HG03139 (cell line): ENCODE data around the gene KIF1B.
"Not testable (repeated sequence)": the region's sequence is repeated elsewhere in the genome, so short reads cannot be mapped to it uniquely, and the experiment has no call there.

ENCODE experiments used
- ATAC-seq: cut with Tn5 transposase; IDR thresholded peaks from one replicate; pipeline ENCODE4 v1.9.1; 2021; ENCODE audit not compliant: unreplicated experiment

The KIF1B gene

DNA sequence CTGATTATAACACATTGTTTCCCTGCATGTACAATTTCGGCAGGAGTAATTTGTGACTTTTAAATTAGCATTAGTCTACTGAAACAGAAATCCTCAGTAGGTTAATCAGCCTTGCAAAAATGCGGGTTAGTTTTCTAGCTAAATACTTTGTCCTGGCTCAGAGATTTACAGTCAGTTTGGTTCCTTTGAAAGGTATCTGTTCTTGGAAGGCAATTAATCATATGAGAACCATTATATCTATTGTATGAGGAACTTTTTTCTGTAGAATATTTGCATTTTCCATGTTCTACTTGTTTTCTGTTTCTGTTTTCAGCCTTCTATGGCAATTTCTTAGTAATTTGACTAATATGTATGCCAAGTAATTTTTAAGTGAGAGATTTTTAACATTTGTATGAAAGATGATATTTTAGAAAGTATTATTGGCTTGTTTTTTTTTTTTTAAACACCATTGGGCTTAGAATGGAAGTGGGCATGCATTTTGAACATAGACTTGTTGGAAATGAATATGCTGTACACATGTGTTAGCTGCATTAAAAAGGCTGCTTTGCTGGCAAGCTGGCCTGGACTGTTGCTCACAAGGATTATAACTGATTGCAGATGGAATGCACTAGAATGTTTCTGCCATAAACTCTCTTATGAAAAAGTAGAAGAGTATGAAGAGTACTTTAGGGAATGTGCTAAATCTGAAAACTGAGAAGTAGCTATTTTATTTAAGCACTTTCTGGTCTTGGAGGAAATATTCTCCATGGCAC is 26.2 kb downstream of the KIF1B start:
- no peak for ATAC-seq

DNA sequence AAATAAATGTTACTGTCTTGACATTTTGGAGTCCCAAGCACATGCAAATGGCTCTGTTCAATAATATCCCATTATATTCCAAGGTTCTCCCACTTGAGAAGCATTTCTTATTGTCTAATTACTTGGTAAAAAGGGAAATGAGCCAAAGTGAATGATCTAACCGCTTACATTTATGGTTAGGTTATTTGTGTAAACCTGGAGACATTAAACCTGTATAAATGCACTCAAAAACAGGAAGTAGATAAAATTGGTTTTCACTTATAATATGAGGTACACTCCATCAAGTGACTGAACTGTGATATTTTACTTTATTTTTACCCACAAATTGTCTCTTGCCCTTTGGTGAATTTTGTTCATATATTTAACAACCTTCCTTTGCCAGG is 26.8 kb downstream of the KIF1B start:
- no peak for ATAC-seq

DNA sequence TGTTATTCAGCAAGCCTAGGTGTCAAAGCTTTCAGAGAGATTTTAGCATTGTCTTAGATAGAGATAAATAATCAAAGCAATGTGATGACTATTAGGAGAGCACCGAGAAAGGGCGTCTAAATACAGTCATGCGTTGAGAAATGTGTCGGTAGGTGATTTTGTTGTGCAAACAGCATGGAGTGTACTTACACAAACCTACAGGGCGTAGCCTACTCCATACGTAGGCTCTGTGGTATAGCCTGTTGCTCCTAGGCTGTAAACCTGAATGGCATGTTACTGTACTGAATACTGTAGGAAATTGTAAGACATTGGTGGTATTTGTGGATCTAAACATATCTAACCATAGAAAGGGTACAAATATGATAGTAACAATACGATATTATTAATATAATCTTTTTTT is 31.8 kb downstream of the KIF1B start:
- no peak for ATAC-seq

GRCh38 chr1:10242811-10243210 is 32.4 kb downstream of the KIF1B start:
- ATAC-seq: no peak

DNA sequence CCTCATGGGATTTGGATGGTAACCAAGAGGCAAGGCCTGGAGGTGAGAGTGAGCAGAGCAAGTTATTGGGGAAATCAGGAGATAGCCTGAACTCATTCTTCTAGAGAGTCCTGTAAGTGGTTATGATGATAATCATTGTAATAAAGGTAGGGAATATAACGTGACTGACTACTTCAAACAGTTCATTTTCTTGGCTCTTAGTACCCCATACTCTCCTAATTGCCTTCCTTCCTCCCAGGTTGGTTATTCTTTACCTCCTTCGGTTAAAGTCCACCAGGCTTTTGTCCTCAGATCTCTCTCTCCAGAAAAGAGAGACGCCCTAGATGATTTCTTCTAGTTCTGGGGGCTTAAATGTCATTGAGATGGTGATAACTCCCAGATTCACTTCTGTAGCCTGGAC is 35.3 kb downstream of the KIF1B start:
- ATAC-seq: no peak

DNA sequence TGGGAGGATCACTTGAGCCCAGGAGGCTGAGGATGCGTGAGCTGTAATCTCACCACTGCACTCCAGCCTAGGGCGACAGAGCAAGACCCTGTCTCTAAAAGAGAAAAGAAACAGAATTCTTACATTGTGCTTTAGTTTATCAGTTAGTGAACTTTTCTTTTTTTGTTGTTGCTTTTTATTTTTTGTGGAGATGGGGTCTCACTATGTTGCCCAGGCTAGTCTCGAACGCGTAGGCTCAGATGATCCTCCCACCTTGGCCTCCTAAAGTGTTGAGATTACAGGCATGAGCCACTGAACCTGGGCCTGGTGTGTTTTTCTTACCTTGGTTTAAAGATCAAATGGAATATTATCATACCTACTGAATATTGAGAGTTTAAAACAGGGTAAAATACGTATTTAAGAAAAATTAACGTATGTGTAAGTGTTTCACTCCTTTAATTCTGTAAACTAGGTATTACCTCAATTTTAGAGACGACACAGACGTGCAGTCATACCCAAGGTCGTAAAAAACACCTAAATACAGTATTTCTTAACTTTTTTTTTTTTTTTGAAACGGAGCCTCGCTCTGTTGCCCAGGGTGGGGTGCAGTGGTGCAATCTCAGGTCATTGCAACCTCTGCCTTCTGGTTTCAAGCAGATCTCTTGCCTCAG is 39.6 kb downstream of the KIF1B start:
- no peak for ATAC-seq

DNA sequence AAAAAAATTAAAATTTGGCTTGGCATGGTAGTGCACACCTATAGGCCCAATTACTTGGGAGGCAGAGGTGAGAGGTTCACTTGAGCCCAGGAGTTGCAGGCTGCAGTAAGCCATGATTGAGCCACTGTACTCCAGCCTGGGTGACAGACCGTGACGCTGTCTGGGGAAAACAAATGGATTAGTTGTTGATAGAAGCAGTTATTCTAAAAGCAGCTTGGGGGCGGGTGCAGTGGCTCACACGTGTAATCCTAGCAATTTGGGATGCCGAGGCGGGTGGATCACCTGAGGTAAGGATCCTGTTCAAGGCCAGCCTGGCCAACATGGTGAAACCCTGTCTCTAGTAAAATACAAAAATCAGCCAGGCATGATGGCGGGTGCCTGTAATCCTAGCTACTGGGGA is 40.3 kb downstream of the KIF1B start:
- ATAC-seq: no peak

DNA sequence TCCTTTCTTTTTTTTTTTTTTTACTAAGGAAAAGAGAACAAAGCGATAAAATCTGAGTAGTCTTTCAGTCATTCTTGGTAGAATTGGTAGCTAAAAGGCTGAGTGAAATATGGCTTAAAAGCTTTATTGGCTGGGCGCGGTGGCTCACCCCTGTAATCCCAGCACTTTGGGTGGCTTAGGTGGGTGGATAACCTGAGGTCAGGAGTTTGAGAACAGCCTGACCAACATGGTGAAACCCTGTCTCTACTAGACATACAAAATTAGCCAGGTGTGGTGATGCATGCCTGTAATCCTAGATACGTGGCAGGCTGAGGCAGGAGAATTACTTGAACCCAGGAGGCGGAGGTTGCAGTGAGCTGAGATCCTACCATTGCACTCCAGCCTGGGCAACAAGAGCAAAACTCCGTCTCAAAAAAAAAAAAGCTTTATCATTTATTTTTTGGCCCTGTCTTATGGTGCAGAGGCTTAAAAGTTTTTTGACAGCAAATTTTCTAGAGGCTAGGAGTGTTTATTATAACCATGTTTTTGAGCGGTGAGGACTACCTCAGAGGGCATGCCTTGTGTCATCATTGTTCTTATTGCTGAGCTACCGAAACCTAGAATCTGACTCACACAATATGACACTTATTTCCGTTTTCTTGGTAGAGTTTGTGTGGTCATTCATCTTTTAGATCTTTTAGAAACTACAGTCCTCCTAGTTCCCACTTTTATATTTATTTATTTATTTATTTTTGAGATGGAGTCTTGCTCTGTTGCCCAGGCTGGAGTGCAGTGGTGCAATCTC is 41.1 kb downstream of the KIF1B start:
- ATAC-seq: not testable (repeated sequence)

GRCh38 chr1:10252508-10252907 is 42.1 kb downstream of the KIF1B start:
- ATAC-seq: no peak

DNA sequence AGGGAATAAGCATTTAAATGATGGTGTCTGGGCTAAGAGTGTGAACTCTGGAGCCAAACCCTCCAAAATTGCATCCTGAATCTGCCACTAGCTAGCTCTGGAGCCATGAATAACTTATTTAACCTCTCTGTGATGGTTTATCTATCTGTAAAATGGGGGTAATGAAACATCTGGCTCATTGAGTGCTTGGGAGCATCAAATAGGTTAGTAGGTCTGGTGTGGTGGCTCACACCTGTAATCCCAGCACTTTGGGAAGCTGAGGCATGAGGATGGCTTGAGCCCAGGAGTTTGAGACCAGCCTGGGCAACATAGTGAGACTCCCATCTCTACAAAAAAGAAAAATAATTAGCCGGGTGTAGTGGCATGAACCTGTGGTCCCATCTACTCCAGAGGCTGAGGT is 42.8 kb downstream of the KIF1B start:
- no peak for ATAC-seq

- no peak for ATAC-seq
Measured at GRCh38 chr1:10253755-10254154, 43.4 kb downstream of the KIF1B start.

GRCh38 chr1:10257851-10258250 is 47.5 kb downstream of the KIF1B start:
- no peak for ATAC-seq

DNA sequence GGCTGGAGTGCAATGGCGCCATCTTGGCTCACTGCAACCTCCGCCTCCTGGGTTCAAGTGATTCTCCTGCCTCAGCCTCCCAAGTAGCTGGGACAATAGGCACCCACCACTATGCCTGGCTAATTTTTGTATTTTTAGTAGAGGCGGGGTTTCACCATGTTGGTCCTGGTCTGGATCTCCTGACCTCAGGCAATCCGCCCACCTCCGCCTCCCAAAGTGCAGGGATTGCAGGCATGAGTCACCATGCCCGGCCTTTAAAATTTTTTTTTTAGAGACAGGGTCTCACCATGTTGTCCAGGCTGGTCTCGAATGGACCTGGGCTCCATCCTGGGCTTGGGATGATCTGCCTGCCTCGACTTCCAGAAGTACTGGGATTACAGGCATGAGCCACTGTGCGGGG is 49.2 kb downstream of the KIF1B start:
- not testable (repeated sequence) for ATAC-seq

DNA sequence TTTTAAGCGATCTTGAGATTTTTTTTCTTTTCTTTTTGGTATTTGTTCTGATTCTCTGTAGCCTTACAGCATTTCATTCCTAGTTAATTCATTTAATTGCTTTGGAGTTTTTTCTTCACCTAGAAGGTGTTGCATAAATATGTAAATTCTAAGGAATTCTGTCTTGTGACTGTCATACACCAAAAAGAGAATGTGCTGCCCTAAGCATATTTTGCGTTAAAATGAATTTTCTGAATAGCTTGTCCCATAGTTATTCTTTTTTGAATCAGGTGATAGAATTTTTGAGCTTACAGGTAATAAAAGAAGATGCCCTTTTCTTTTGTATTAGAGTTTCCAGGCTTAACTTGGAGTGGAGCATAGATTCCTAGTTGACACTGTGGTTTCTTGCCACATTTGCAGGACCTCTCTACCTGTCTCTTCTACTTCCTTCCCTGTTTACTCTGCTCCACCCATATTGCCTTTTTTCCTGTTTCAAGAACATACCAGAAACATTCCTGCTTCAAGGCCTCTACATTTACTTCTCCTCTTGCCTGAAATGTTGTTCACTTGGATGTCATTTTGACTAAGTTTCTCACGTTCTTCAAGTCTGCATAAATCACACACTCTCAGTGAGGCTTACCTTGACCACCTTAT is 53.2 kb downstream of the KIF1B start:
- ATAC-seq: no peak

DNA sequence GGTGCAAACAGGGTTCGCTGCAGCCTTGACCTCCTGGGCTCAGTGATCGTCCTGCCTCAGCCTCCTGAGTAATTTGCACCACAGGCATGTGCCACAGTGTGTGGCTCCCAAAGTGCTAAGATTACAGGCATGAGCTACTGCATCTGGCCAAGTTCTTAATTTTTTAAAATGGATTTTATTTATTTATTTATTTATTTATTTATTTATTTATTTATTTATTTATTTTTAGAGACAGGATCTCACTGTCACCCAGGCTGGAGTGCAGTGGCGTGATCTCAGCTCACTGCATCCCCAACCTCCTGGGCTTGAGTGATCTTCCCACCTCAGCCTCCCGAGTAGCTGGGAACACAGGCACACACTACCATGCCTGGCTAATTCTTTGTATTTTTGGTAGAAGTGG is 54.7 kb downstream of the KIF1B start:
- no peak for ATAC-seq

- ATAC-seq: no peak
Measured at GRCh38 chr1:10265900-10266299, 55.5 kb downstream of the KIF1B start.

GRCh38 chr1:10267319-10267718 is 56.9 kb downstream of the KIF1B start:
- no peak for ATAC-seq

DNA sequence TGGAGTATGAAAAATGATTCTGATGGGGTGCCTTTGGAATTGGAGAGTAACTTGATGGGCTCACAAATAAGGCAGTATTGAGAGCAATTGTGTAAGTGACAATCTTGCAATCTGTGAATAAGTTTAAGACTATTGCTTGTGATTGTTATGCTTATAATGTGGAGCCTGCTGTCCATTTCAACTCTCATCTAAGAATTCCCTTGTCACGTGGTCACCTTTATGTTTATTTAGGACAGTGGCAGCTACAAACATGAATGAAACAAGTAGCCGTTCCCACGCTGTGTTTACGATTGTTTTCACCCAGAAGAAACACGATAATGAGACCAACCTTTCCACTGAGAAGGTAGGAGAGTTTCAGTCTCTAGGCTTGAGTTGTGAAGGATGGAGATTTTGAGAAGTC is 57.6 kb downstream of the KIF1B start:
- ATAC-seq: no peak

GRCh38 chr1:10271090-10271489 is 60.7 kb downstream of the KIF1B start:
- no peak for ATAC-seq

- no peak for ATAC-seq
Measured at GRCh38 chr1:10271869-10272268, 61.5 kb downstream of the KIF1B start.

DNA sequence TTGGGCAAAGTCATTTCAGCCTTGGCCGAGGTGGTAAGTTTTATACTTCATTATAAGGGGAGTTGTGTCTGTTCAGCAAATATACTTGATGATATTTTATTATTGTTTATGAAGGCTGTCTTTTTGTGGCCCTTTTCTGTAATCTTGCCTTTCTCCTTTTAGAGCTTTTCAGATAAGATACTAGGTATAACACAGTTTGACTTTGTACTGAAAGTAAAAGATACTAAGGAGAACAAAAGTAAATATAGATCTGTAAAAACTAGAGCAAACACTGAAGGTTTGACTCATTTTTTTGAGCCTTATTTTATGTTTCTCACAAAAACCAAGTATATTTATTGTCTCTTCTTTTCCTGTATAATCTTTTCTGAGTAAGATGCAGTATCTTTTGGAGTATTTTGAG is 61.9 kb downstream of the KIF1B start:
- ATAC-seq: no peak

GRCh38 chr1:10278880-10279279 is 68.5 kb downstream of the KIF1B start:
- ATAC-seq: no peak
